ENCODE measurements around the gene ICAM2. TPM values are rescaled to one million over a fixed set of nuclear protein-coding genes. Genes with fewer than 3 reads are reported as not detected.

The ICAM2 gene
- total and polyA plus RNA-seq, 4 donors: 58.7 to 77.7 (median 62.2) TPM

GRCh38 chr17:64053101-64053500, 32.7 kb upstream of the ICAM2 start:
- Histone ChIP-seq H3K27me3 (ENCODE audit: control insufficient read depth in 3 of 3, insufficient read depth in 3 of 3, low read length in 2 of 3) (no peaks in the 10 kb centered on the region), H3K4me1 (ENCODE audit: control insufficient read depth in 5 of 5, insufficient read depth in 5 of 5, low read length in 5 of 5) (no peaks in the 10 kb centered on the region), H3K9ac (ENCODE audit: insufficient read depth in 1 of 2, low read length in 2 of 2) (no peak overlapping the region), H3K27ac (ENCODE audit: low read depth in 1 of 2, low read length in 1 of 2) (no peak overlapping the region), H3K4me3 (no peak overlapping the region), H3K36me3 (ENCODE audit: control insufficient read depth in 4 of 4, insufficient read depth in 4 of 4, low read length in 4 of 4) (peaks cover 7 to 67% (median 14%) of the 10 kb centered on the region in 4 donors), H3K9me3 (ENCODE audit: control insufficient read depth in 4 of 4, insufficient read depth in 3 of 4, low read length in 3 of 4) (no peaks in the 10 kb centered on the region)
- DNase-seq (no peak), ATAC-seq (ENCODE audit: insufficient read depth, low FRiP score) (no peak)
- no peak for TF ChIP-seq CTCF (IDR thresholded peaks at IDR 0.05; ENCODE audit: control extremely low read depth, extremely low read depth)
- WGBS, 2 donors: 97 to 98% methylated on average over 10 of the region's 10 CpGs

GRCh38 chr17:64051153-64051552, 30.7 kb upstream of the ICAM2 start:
- Histone ChIP-seq H3K9ac (ENCODE audit: insufficient read depth in 1 of 2, low read length in 2 of 2) (no peak overlapping the region), H3K36me3 (ENCODE audit: control insufficient read depth in 4 of 4, insufficient read depth in 4 of 4, low read length in 4 of 4) (peaks cover 5 to 68% (median 14%) of the 10 kb centered on the region in 4 donors), H3K27me3 (ENCODE audit: control insufficient read depth in 3 of 3, insufficient read depth in 3 of 3, low read length in 2 of 3) (no peaks in the 10 kb centered on the region), H3K9me3 (ENCODE audit: control insufficient read depth in 4 of 4, insufficient read depth in 3 of 4, low read length in 3 of 4) (no peaks in the 10 kb centered on the region), H3K4me1 (ENCODE audit: control insufficient read depth in 5 of 5, insufficient read depth in 5 of 5, low read length in 5 of 5) (no peaks in the 10 kb centered on the region), H3K27ac (ENCODE audit: low read depth in 1 of 2, low read length in 1 of 2) (no peak overlapping the region), H3K4me3 (no peak overlapping the region)
- TF ChIP-seq CTCF (IDR thresholded peaks at IDR 0.05; ENCODE audit: control extremely low read depth, extremely low read depth): no peak
- DNase-seq: no peak
- no peak for ATAC-seq (ENCODE audit: insufficient read depth, low FRiP score)
- WGBS, 2 donors: 33 to 54% methylated on average over 1 of the region's 1 CpG

- H3K9ac ChIP-seq (ENCODE audit: insufficient read depth in 1 of 2, low read length in 2 of 2): no peak overlapping the region
- ATAC-seq (ENCODE audit: insufficient read depth, low FRiP score) (no peak), DNase-seq (no peak)
- no peak overlapping the region for H3K4me3 ChIP-seq
- no peaks in the 10 kb centered on the region for H3K4me1 ChIP-seq (ENCODE audit: control insufficient read depth in 5 of 5, insufficient read depth in 5 of 5, low read length in 5 of 5)
- TF ChIP-seq CTCF (IDR thresholded peaks at IDR 0.05; ENCODE audit: control extremely low read depth, extremely low read depth): no peak
- H3K36me3 ChIP-seq (ENCODE audit: control insufficient read depth in 4 of 4, insufficient read depth in 4 of 4, low read length in 4 of 4): peaks cover 14 to 68% (median 21%) of the 10 kb centered on the region in 4 donors
- H3K27me3 ChIP-seq (ENCODE audit: control insufficient read depth in 3 of 3, insufficient read depth in 3 of 3, low read length in 2 of 3): no peaks in the 10 kb centered on the region
- no peak overlapping the region for H3K27ac ChIP-seq (ENCODE audit: low read depth in 1 of 2, low read length in 1 of 2)
- H3K9me3 ChIP-seq (ENCODE audit: control insufficient read depth in 4 of 4, insufficient read depth in 3 of 4, low read length in 3 of 4): no peaks in the 10 kb centered on the region
- 95 to 99% methylated on average over 9 of the region's 9 CpGs for WGBS, 2 donors
Observed at GRCh38 chr17:64048805-64049204, 28.4 kb upstream of the ICAM2 start.

GRCh38 chr17:64045176-64045575, 24.7 kb upstream of the ICAM2 start:
- DNase-seq (no peak), ATAC-seq (ENCODE audit: insufficient read depth, low FRiP score) (no peak)
- Histone ChIP-seq H3K9ac (ENCODE audit: insufficient read depth in 1 of 2, low read length in 2 of 2) (no peak overlapping the region), H3K27me3 (ENCODE audit: control insufficient read depth in 3 of 3, insufficient read depth in 3 of 3, low read length in 2 of 3) (no peaks in the 10 kb centered on the region), H3K9me3 (ENCODE audit: control insufficient read depth in 4 of 4, insufficient read depth in 3 of 4, low read length in 3 of 4) (no peaks in the 10 kb centered on the region), H3K4me1 (ENCODE audit: control insufficient read depth in 5 of 5, insufficient read depth in 5 of 5, low read length in 5 of 5) (peaks cover 0 to under 1% (median 0%) of the 10 kb centered on the region in 5 donors), H3K4me3 (no peak overlapping the region), H3K27ac (ENCODE audit: low read depth in 1 of 2, low read length in 1 of 2) (no peak overlapping the region), H3K36me3 (ENCODE audit: control insufficient read depth in 4 of 4, insufficient read depth in 4 of 4, low read length in 4 of 4) (peaks cover 15 to 68% (median 19%) of the 10 kb centered on the region in 4 donors)
- no peak for TF ChIP-seq CTCF (IDR thresholded peaks at IDR 0.05; ENCODE audit: control extremely low read depth, extremely low read depth)
- WGBS, 2 donors: 87 to 91% methylated on average over 13 of the region's 13 CpGs

Data from lung (tissue), 12 donors.